Breast epithelium (tissue), 3 donors: ENCODE data around the gene TFF2.

Experiments
- CTCF ChIP-seq, 3 donors: fragments of 450-650 bp; IDR thresholded peaks; one replicate each; pipeline ENCODE4 v1.5.1; 2016 to 2017; ENCODE audit warnings: antibody characterized with exemption in 3 of 3, mild to moderate bottlenecking in 3 of 3, moderate library complexity in 3 of 3
- POLR2A ChIP-seq: fragments of 450-650 bp; IDR thresholded peaks from one replicate; pipeline ENCODE4 v1.6.1; 2016; ENCODE audit warnings: antibody characterized with exemption, mild to moderate bottlenecking, moderate library complexity

GRCh38 chr21:42340187-42341050, 10.4 kb downstream of the TFF2 start:
- TF ChIP-seq CTCF (IDR thresholded peaks at IDR 0.05) (no peak), POLR2A (no peak)
